ENCODE results near the gene NOTO.

The NOTO gene

GRCh38 chr2:73257425-73258125 is 55.2 kb downstream of the NOTO start:
- DNase-seq (ENCODE audit: low read depth in 3 of 3), result no peak

GRCh38 chr2:73258186-73258912 is 56.0 kb downstream of the NOTO start:
- DNase-seq (ENCODE audit: low read depth in 3 of 3), result no peak

GRCh38 chr2:73258913-73259215 is 56.5 kb downstream of the NOTO start:
- DNase-seq (ENCODE audit: low read depth in 3 of 3), result no peak

GRCh38 chr2:73259276-73259675 is 56.9 kb downstream of the NOTO start:
- no peak for DNase-seq (ENCODE audit: low read depth in 3 of 3)

GRCh38 chr2:73259704-73260337 is 57.4 kb downstream of the NOTO start:
- DNase-seq (ENCODE audit: low read depth in 3 of 3), result no peak

GRCh38 chr2:73260338-73260984 is 58.1 kb downstream of the NOTO start:
- no peak for DNase-seq (ENCODE audit: low read depth in 3 of 3)

Data from stimulated activated CD4-positive, alpha-beta T cell treated with anti-CD3 and anti-CD28 coated beads, TNF-alpha, amount 100 ng/mL, for 48 hours (primary cell).